HG03521 (cell line): ENCODE results near the gene SSU72.
"Not testable (repeated sequence)": the region's sequence is repeated elsewhere in the genome, so short reads cannot be mapped to it uniquely, and the experiment has no call there.

Experiments
- ATAC-seq: cut with Tn5 transposase; IDR thresholded peaks from one replicate; pipeline ENCODE4 v1.9.1; 2021; ENCODE audit warnings: mild to moderate bottlenecking, moderate library complexity; ENCODE audit not compliant: unreplicated experiment

The SSU72 gene

GRCh38 chr1:1510912-1511532 lies 63.6 kb downstream of the SSU72 start:
- ATAC-seq: no peak

- not testable (repeated sequence) for ATAC-seq
These were observed 65.2 kb downstream of the SSU72 start for GRCh38 chr1:1509465-1509850.

GRCh38 chr1:1508775-1509464 lies 65.7 kb downstream of the SSU72 start:
- ATAC-seq: not testable (repeated sequence)

GRCh38 chr1:1507305-1507704 lies 67.4 kb downstream of the SSU72 start:
- ATAC-seq: no peak

- ATAC-seq: not testable (repeated sequence)
These were observed 68.9 kb downstream of the SSU72 start for GRCh38 chr1:1505801-1506200.

- ATAC-seq: not testable (repeated sequence)
These were observed 69.3 kb downstream of the SSU72 start for GRCh38 chr1:1505366-1505798.

- ATAC-seq: not testable (repeated sequence)
These were observed 69.8 kb downstream of the SSU72 start for GRCh38 chr1:1504777-1505365.

- ATAC-seq: not testable (repeated sequence)
These were observed 79.1 kb downstream of the SSU72 start for GRCh38 chr1:1495461-1495975.

GRCh38 chr1:1494311-1494710 lies 80.4 kb downstream of the SSU72 start:
- ATAC-seq: not testable (repeated sequence)
